ENCODE data around the gene TRPM4.

GRCh38 chr19:49247676-49248075 is 90.1 kb downstream of the TRPM4 start:
- TF ChIP-seq, protein P1, sequence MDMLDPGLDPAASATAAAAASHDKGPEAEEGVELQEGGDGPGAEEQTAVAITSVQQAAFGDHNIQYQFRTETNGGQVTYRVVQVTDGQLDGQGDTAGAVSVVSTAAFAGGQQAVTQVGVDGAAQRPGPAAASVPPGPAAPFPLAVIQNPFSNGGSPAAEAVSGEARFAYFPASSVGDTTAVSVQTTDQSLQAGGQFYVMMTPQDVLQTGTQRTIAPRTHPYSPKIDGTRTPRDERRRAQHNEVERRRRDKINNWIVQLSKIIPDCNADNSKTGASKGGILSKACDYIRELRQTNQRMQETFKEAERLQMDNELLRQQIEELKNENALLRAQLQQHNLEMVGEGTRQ (IDR thresholded peaks at IDR 0.05; ENCODE audit: low read length): no peak
- TF ChIP-seq POLR2A (IDR thresholded peaks at IDR 0.05; ENCODE audit: control extremely low read depth in 1 of 2, low read depth in 2 of 2, low read length in 2 of 2) (no peak), TAF1 (IDR thresholded peaks at IDR 0.05; ENCODE audit: low read depth, low read length) (no peak), EZH2 (IDR thresholded peaks at IDR 0.05; ENCODE audit: low read depth, low read length, severe bottlenecking) (no peak), EGR1 (IDR thresholded peaks at IDR 0.05; ENCODE audit: borderline replicate concordance, low read depth, low read length) (no peak), SRF (IDR thresholded peaks at IDR 0.05; ENCODE audit: low read depth, low read length) (no peak), JUN (IDR thresholded peaks at IDR 0.05; ENCODE audit: low read depth, low read length) (no peak), CTCF (IDR thresholded peaks at IDR 0.05; ENCODE audit: control extremely low read depth in 1 of 3, insufficient read depth in 1 of 3, low read depth in 1 of 3, low read length in 3 of 3) (no peak), BRCA1 (IDR thresholded peaks at IDR 0.05; ENCODE audit: low read depth, low read length) (no peak), KDM1A (IDR thresholded peaks at IDR 0.05; ENCODE audit: borderline replicate concordance, low read length) (no peak), YY1 (IDR thresholded peaks at IDR 0.05; ENCODE audit: low read depth, low read length) (no peak), SP1 (IDR thresholded peaks at IDR 0.05; ENCODE audit: low read depth, low read length) (no peak)
